OCI-LY1 (cell line): Measurements from ENCODE around the gene MMP12.
A peak's percentile ranks its signal among the peaks of the same experiment; 100 is the strongest.

Experiments used
- H2AFZ ChIP-seq: fragments of 200-600 bp; sonication (generic), shearing (Covaris generic); 2 replicates; pipeline ENCODE4 v1.6.0; 2014; ENCODE audit warnings: antibody characterized with exemption, mild to moderate bottlenecking, low read length
- H3F3A ChIP-seq: fragments of 200-600 bp; sonication (generic), shearing (Covaris generic); 2 replicates; pipeline ENCODE4 v1.6.0; 2014; ENCODE audit warnings: mild to moderate bottlenecking, antibody characterized with exemption, low read length, moderate library complexity; ENCODE audit not compliant: insufficient read depth
- H3K27ac ChIP-seq: fragments of 200-600 bp; sonication (generic); 2 replicates; pipeline ENCODE4 v1.5.1; 2014; ENCODE audit warnings: low read length, mixed run types, mild to moderate bottlenecking, low read depth; ENCODE audit not compliant: poor library complexity, severe bottlenecking
- H3K27me3 ChIP-seq: fragments of 200-600 bp; sonication (generic); 2 replicates; pipeline ENCODE4 v1.6.0; 2014; ENCODE audit warnings: antibody characterized with exemption, mild to moderate bottlenecking, low read length, moderate library complexity; ENCODE audit not compliant: insufficient read depth
- H3K36me3 ChIP-seq: fragments of 200-600 bp; sonication (generic); 2 replicates; pipeline ENCODE4 v1.6.1; 2014; ENCODE audit warnings: mild to moderate bottlenecking, antibody characterized with exemption, low read length, moderate library complexity, mixed read lengths; ENCODE audit not compliant: insufficient read depth
- H3K4me1 ChIP-seq: fragments of 200-600 bp; sonication (generic); 2 replicates; pipeline ENCODE4 v1.5.1; 2014; ENCODE audit warnings: mild to moderate bottlenecking, low read length, moderate library complexity; ENCODE audit not compliant: insufficient read depth, severe bottlenecking
- H3K4me2 ChIP-seq: fragments of 200-600 bp; sonication (generic), shearing (Covaris generic); 2 replicates; pipeline ENCODE4 v1.6.1; 2014; ENCODE audit warnings: low read length
- H3K4me3 ChIP-seq: fragments of 200-600 bp; sonication (generic); 2 replicates; pipeline ENCODE4 v1.5.1; 2014; ENCODE audit warnings: low read length, low read depth, mild to moderate bottlenecking, mixed read lengths; ENCODE audit not compliant: poor library complexity, severe bottlenecking
- H3K79me2 ChIP-seq: fragments of 200-600 bp; shearing (Covaris generic); 2 replicates; pipeline ENCODE4 v1.6.1; 2016; ENCODE audit warnings: mixed run types, low read length, mixed read lengths; ENCODE audit not compliant: insufficient read depth
- H3K9ac ChIP-seq: fragments of 200-600 bp; sonication (generic), shearing (Covaris generic); 2 replicates; pipeline ENCODE4 v1.6.1; 2014; ENCODE audit warnings: mild to moderate bottlenecking, low read length, mixed read lengths
- H3K9me2 ChIP-seq: fragments of 200-600 bp; sonication (generic), shearing (Covaris generic); 2 replicates; pipeline ENCODE4 v1.6.1; 2014; ENCODE audit warnings: low read depth, mild to moderate bottlenecking, low read length, mixed read lengths
- H3K9me3 ChIP-seq: fragments of 200-600 bp; shearing (Covaris generic); 2 replicates; pipeline ENCODE4 v1.6.1; 2014; ENCODE audit warnings: low read length, mixed read lengths
- H4K20me1 ChIP-seq: fragments of 200-600 bp; sonication (generic), shearing (Covaris generic); 2 replicates; pipeline ENCODE4 v1.6.0; 2016; ENCODE audit warnings: mild to moderate bottlenecking, low read length; ENCODE audit not compliant: insufficient read depth
- CTCF ChIP-seq: fragments of 200-600 bp; sonication (generic), shearing (Covaris generic); IDR thresholded peaks from 2 replicates; pipeline ENCODE4 v1.5.1; 2017; ENCODE audit warnings: mild to moderate bottlenecking, antibody characterized with exemption, low read length, moderate library complexity, mixed read lengths
- EZH2 ChIP-seq: fragments of 200-600 bp; sonication (generic), shearing (Covaris generic); IDR thresholded peaks from 2 replicates; pipeline ENCODE4 v1.8.0; 2017; ENCODE audit warnings: borderline replicate concordance, mixed run types, mild to moderate bottlenecking, antibody characterized with exemption, low read length, moderate library complexity, mixed read lengths

MMP12 gene

GRCh38 chr11:102915044-102915375 lies 40.2 kb upstream of the MMP12 start:
- no peak; the same call in 1 of the 2 replicates for TF ChIP-seq CTCF
- TF ChIP-seq EZH2: no peak
- no peak overlapping the region for H2AFZ ChIP-seq

GRCh38 chr11:102914238-102915043 lies 39.7 kb upstream of the MMP12 start:
- no peaks in the 10 kb centered on the region for H3K9me3 ChIP-seq
- no peaks in the 10 kb centered on the region for H3K79me2 ChIP-seq
- no peak overlapping the region for H2AFZ ChIP-seq
- no peak overlapping the region for H3K27ac ChIP-seq
- no peaks in the 10 kb centered on the region for H3F3A ChIP-seq
- no peaks in the 10 kb centered on the region for H3K36me3 ChIP-seq
- no peak overlapping the region for H3K4me2 ChIP-seq
- H3K9ac ChIP-seq: no peak overlapping the region
- TF ChIP-seq CTCF: peak; percentile 51
- no peak for TF ChIP-seq EZH2
- H3K4me3 ChIP-seq: no peak overlapping the region
- no peaks in the 10 kb centered on the region for H3K9me2 ChIP-seq
- no peaks in the 10 kb centered on the region for H3K4me1 ChIP-seq
- no peaks in the 10 kb centered on the region for H3K27me3 ChIP-seq
- no peaks in the 10 kb centered on the region for H4K20me1 ChIP-seq

More at GRCh38 chr11:102915044-102915375, 40.2 kb upstream of the MMP12 start:
- Histone ChIP-seq H4K20me1 (no peaks in the 10 kb centered on the region), H3K9ac (no peak overlapping the region), H3K4me3 (no peak overlapping the region), H3K36me3 (no peaks in the 10 kb centered on the region), H3K79me2 (no peaks in the 10 kb centered on the region), H3K4me1 (no peaks in the 10 kb centered on the region), H3K9me3 (no peaks in the 10 kb centered on the region), H3K27ac (no peak overlapping the region), H3F3A (no peaks in the 10 kb centered on the region), H3K4me2 (no peak overlapping the region), H3K9me2 (no peaks in the 10 kb centered on the region), H3K27me3 (no peaks in the 10 kb centered on the region)

GRCh38 chr11:102912482-102912830 lies 37.7 kb upstream of the MMP12 start:
- Histone ChIP-seq H3K4me1 (no peaks in the 10 kb centered on the region), H3K9me2 (no peaks in the 10 kb centered on the region), H4K20me1 (no peaks in the 10 kb centered on the region), H3K9me3 (no peaks in the 10 kb centered on the region), H3K27ac (no peak overlapping the region), H3K79me2 (no peaks in the 10 kb centered on the region), H3K4me2 (no peak overlapping the region), H3K9ac (no peak overlapping the region), H3F3A (no peaks in the 10 kb centered on the region), H2AFZ (no peak overlapping the region), H3K27me3 (no peaks in the 10 kb centered on the region), H3K4me3 (no peak overlapping the region), H3K36me3 (no peaks in the 10 kb centered on the region)
- TF ChIP-seq EZH2: no peak
- TF ChIP-seq CTCF: no peak
